A204.1 (cell line): ENCODE data around the gene RPL10A.
"Not testable (repeated sequence)": the region's sequence is repeated elsewhere in the genome, so short reads cannot be mapped to it uniquely, and the experiment has no call there.

Experiments
- FAIRE-seq: peaks from 2 replicates; lab custom pipeline; 2012; peaks lifted over from hg19 to GRCh38; lab: Jason Lieb, UNC

Gene RPL10A

DNA sequence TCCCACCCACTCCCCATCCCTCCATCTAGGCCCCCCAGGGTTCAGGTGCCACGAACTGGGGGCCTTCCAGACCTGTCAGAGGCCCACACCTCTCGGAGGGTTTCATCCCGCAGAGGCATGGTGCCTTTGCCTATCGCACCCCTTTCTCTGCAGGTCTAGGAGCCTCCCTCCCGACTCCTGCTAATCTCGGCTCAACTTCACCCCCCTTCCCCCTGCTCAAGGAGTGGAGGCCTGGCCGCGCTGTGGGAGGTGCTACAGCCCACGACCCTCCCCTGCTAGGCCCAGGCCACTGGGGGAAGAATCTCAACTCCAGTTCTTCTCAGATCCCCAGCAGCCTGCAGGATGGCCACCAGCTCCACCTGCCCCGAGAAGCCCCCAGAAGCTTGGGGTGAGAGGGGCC, 44.5 kb downstream of the RPL10A start, which contains the start of gene TULP1:
Gene TULP1, minus strand, starts transcription at position 157 of the 400 bp plus-strand sequence. Its CDS starts 38 bp downstream, at position 119.
- no peak for FAIRE-seq

DNA sequence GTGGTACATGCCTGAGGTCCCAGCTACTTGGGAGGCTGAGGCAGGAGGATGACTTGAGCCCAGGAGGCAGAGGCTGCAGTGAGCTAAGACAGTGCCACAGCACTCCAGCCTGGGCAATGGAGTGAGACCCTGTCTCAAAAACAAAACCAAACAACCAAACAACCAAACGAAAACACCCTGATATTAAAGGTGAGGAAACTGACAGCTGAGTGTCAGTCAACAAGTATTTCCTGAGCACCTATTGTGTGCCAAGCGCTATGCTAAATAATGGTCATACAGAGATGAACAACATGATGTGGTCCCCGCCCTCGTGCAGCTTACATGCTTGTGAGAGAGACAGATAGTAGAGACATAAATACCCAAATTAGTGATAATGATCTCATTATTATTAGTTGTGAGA, 46.4 kb downstream of the RPL10A start:
- FAIRE-seq = no peak

DNA sequence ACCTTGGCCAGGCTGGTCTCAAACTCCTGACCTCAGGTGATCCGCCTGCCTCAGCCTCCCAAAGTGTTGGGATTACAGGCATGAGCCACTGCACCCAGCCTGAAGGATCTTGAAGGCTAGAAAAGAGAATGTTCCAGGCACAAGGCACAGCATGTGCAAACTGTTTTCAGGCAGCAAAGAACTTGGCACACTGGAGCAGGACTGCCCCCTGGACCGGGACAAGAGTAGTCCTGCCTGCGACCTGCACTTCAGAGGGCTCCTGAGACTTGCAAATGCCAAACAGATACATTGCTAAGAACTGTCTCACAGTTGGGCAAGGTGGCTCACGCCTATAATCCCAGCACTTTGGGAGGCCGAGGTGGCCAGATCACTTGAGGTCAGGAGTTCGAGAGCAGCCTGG, 47.7 kb downstream of the RPL10A start:
- FAIRE-seq = not testable (repeated sequence)

DNA sequence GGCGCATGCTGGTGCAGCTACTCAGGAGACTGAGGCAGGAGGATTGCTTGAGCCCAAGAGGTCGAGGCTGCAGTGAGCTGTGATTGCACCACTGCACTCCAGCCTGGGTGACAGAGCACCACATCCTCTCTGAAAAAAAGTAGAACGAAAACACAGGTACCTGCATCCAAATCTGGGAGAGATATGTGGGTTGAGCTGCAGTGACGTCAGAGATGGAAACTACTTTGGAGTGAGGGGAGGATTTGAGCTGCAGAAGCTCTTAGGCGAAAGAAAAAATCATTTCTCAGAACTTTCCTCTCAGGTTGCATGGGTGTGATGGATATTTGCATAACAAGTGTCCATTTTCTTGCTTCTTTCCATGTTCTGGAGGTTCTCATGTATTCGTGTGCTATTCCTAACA, 48.5 kb downstream of the RPL10A start:
- FAIRE-seq = no peak

DNA sequence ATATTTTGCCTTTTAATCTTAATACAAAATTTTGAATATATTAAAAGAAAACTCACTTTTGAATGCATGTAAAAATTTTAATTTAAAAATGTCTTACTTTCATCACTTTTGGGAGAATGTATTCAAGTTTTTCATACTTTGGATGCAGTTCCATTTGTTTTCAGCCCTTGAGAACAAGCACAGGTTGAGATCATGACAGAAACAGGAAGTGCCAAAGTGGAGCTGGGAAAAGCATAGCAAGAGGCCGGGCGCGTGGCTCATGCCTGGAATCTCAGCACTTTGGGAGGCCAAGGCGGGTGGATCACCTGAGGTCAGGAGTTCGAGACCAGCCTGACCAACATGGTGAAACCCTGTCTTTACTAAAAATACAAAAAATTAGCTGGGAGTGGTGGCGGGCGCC, 49.8 kb downstream of the RPL10A start:
- peak; percentile 49 for FAIRE-seq

DNA sequence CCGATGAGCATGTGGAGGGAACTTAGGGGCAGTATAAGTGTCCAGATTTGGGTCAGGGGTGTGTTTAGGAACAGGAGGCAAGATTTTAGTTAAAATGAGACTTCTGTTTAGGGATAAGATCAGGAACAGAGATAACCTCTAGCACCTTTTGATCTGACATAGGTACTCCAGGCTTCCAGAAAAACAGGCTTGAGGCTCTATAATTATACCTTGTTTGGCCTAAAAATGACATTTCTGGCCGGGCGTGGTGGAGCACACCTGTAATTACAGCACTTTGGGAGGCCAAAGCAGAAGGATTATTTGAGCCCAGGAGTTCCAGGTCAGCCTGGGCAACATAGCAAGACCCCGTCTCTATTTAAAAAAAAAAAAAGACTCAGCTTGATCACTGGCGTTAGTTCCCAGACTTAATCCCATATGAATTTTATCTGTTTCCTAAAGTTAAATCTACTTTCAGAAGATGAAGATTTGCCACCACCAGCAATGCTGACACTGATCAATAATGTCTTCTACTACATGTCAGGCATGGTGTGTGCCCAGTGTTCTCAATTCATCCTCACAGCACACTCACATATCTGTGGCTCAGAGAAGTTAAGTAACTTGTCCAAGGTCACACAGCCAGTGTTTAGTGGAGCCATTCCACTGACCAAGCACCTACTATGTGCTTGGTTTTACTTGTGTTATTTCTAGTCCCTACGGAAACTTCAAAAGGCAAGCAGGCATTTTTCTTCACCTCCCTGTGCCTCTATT, 50.5 kb downstream of the RPL10A start:
- FAIRE-seq = no peak

DNA sequence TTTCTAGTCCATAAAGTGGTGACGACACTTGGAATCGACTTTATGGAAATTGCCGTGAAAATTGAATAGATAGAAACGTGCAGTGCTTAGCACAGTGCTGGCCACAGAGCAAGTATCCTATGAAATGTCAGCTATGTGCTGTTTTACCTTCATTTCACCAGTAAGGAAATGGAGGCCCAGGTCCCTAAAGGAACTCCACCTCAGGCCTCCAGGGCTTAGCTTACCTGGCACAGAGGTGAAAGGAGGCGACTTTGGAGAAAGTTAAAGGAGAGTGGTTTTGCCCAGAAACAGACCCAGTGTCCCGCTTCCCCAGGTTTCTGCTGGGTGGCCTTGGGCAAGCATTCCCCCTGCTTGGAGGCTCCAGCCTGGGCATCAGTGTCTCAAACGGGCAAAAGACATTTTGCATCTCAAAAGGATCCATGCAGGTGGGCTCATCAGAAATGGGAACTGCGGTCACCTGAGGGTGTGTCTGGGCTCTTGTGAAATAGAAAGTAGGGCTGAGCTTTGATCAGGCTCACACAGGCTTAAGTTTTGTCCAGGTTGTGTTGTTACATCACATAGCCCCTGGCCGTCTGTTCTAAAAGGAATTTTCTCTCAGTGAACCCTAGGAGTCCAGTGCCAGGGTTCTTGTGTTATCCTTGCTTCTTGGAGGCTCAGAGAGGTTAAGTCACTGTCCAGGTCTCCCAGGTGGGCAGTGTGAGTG, 51.3 kb downstream of the RPL10A start:
- FAIRE-seq = no peak
